Panc1 (cell line): ENCODE results near the gene BCO2. TPM values are rescaled to one million over a fixed set of nuclear protein-coding genes. Genes with fewer than 3 reads are reported as not detected.

Experiments
- ATAC-seq: fragments of 200-7000 bp; cut with Tn5 transposase; 2 replicates; pipeline ENCODE4 v1.9.1; 2020; ENCODE audit warnings: mild to moderate bottlenecking, moderate library complexity
- BruUV-seq: library from RNA; stranded (reverse); fragments of 400-500 nt; replicated peaks from 2 replicates; lab custom pipeline; 2021; lab: Mats Ljungman, UMichigan
- CTCF ChIA-PET: fragments of 300-600 bp; sonication (Branson Sonifier 250); formaldehyde crosslinking; loops from one replicate; lab custom pipeline; 2022; ENCODE audit warnings: antibody characterized with exemption; lab: Charles Lee
- POLR2A ChIA-PET: fragments of 300-600 bp; sonication (Branson Sonifier 250); formaldehyde crosslinking; loops from one replicate; lab custom pipeline; 2022; ENCODE audit warnings: antibody characterized with exemption; lab: Charles Lee
- DNase-seq: peaks from one replicate; pipeline ENCODE4 v3.0.0-alpha.2; 2010; ENCODE audit warnings: low read depth, low spot score
- H3K27ac ChIP-seq: 2 replicates; pipeline ENCODE4 v1.5.1; 2011; ENCODE audit warnings: mild to moderate bottlenecking, low read length, inconsistent platforms
- H3K27me3 ChIP-seq: fragments of 200-500 bp; sonication (Bioruptor generic); 2 replicates; pipeline ENCODE4 v1.6.0; 2014; ENCODE audit warnings: low read length, inconsistent platforms; ENCODE audit not compliant: control insufficient read depth, insufficient read depth
- H3K36me3 ChIP-seq: fragments of 200-500 bp; sonication (Bioruptor generic); 2 replicates; pipeline ENCODE4 v1.5.1; 2014; ENCODE audit warnings: inconsistent platforms, mild to moderate bottlenecking, low read length, moderate library complexity; ENCODE audit not compliant: control insufficient read depth, insufficient read depth
- H3K4me1 ChIP-seq: 2 replicates; pipeline ENCODE4 v1.5.1; 2011; ENCODE audit warnings: inconsistent platforms, mild to moderate bottlenecking, low read length, moderate library complexity; ENCODE audit not compliant: control insufficient read depth, insufficient read depth
- H3K4me3 ChIP-seq, 2 experiments: 2 replicates each; pipeline ENCODE4 v1.5.1; 2011 to 2012; ENCODE audit warnings: low read depth in 2 of 2, low read length in 2 of 2, mild to moderate bottlenecking in 2 of 2, inconsistent platforms in 1 of 2, moderate library complexity in 1 of 2
- H3K9me3 ChIP-seq: fragments of 200-500 bp; sonication (Bioruptor generic); 2 replicates; pipeline ENCODE4 v1.5.1; 2014; ENCODE audit warnings: low read depth, mild to moderate bottlenecking, inconsistent platforms, low read length, moderate library complexity; ENCODE audit not compliant: control insufficient read depth, insufficient read depth
- POLR2AphosphoS5 ChIP-seq: IDR thresholded peaks from 2 replicates; pipeline ENCODE4 v1.6.1; 2012; ENCODE audit warnings: mild to moderate bottlenecking, low read depth, low read length, moderate library complexity
- SIN3A ChIP-seq: IDR thresholded peaks from 2 replicates; pipeline ENCODE4 v1.6.1; 2012; ENCODE audit warnings: low read depth, mild to moderate bottlenecking, low read length, moderate library complexity, borderline replicate concordance; ENCODE audit not compliant: insufficient read depth
- TCF7L2 ChIP-seq: IDR thresholded peaks from 2 replicates; pipeline ENCODE4 v1.6.1; 2011; ENCODE audit warnings: mild to moderate bottlenecking, low read depth, low read length, inconsistent platforms
- in situ Hi-C: cut with HindIII; loops from 2 replicates; pipeline ENCODE4 v1.10.0; 2016; ENCODE audit warnings: low sequenced_read_pairs, low pct_unique_long_range_greater_than_20kb
- intact Hi-C: fragments of 100-400 bp; cut with micrococcal nuclease; formaldehyde crosslinking; loops from one replicate; pipeline ENCODE4 v1.10.0; 2022; ENCODE audit not compliant: unreplicated experiment
- total RNA-seq: library from RNA; stranded (reverse); gene quantifications from one replicate; pipeline ENCODE4 v1.2.1, GENCODE V29; 2021; ENCODE audit not compliant: unreplicated experiment
- TF ChIP-seq, protein P1 (sequence below), 2 experiments: IDR thresholded peaks; 2 replicates each; pipeline ENCODE4 v1.6.1; 2011 to 2012; ENCODE audit warnings: low read depth in 2 of 2, control low read depth in 1 of 2, low read length in 1 of 2, mild to moderate bottlenecking in 1 of 2, moderate library complexity in 1 of 2; ENCODE audit not compliant: insufficient read depth in 1 of 2
- TF ChIP-seq, protein P2 (sequence below): fragments of 450-650 bp; IDR thresholded peaks from 2 replicates; pipeline ENCODE4 v1.5.1; 2017; ENCODE audit warnings: mild to moderate bottlenecking

BCO2 gene
- total RNA-seq, 1 experiment from 2014 or later: 2.5 TPM

DNA sequence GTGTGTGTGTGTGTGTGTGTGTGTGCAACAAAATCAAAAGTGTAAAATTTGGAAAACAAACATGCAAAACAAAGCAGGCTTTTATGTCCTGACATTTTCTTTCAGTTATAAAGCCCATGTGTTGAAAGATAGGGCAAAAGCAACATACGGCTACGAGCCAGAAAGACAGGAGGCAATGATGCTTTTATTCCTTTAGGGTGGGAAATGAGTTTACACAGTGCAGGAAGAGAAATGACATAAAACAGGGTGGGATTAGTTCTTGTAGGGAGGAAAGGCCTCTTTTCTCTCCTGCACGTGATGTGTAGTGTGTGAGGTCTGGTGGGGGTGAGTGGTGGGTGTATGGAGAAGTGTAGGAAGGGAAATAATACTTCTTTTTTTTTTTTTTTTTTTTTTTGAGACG is 40.8 kb upstream of the BCO2 start:
- H3K4me1 ChIP-seq: no peaks in the 10 kb centered on the region
- no peak for TF ChIP-seq TCF7L2
- TF ChIP-seq SIN3A: no peak
- no peak for TF ChIP-seq POLR2AphosphoS5
- TF ChIP-seq, protein P1, sequence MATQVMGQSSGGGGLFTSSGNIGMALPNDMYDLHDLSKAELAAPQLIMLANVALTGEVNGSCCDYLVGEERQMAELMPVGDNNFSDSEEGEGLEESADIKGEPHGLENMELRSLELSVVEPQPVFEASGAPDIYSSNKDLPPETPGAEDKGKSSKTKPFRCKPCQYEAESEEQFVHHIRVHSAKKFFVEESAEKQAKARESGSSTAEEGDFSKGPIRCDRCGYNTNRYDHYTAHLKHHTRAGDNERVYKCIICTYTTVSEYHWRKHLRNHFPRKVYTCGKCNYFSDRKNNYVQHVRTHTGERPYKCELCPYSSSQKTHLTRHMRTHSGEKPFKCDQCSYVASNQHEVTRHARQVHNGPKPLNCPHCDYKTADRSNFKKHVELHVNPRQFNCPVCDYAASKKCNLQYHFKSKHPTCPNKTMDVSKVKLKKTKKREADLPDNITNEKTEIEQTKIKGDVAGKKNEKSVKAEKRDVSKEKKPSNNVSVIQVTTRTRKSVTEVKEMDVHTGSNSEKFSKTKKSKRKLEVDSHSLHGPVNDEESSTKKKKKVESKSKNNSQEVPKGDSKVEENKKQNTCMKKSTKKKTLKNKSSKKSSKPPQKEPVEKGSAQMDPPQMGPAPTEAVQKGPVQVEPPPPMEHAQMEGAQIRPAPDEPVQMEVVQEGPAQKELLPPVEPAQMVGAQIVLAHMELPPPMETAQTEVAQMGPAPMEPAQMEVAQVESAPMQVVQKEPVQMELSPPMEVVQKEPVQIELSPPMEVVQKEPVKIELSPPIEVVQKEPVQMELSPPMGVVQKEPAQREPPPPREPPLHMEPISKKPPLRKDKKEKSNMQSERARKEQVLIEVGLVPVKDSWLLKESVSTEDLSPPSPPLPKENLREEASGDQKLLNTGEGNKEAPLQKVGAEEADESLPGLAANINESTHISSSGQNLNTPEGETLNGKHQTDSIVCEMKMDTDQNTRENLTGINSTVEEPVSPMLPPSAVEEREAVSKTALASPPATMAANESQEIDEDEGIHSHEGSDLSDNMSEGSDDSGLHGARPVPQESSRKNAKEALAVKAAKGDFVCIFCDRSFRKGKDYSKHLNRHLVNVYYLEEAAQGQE (IDR thresholded peaks at IDR 0.05; ENCODE audit: insufficient read depth in 1 of 2, low read depth in 2 of 2, low read length in 1 of 2): no peak
- no peak overlapping the region for H3K4me3 ChIP-seq
- no TSS peak for BruUV-seq
- DNase-seq (no peak), ATAC-seq (no peak)
- no peaks in the 10 kb centered on the region for H3K9me3 ChIP-seq
- ChIA-PET CTCF (interaction anchor here (0.7 kb wide), 1 partner anchor 59 kb away, joined by 3 read pairs; no protein-coding TSS in a partner anchor), POLR2A (no interaction called here)
- intact Hi-C loops: no loop called here
- H3K36me3 ChIP-seq: no peaks in the 10 kb centered on the region
- in situ Hi-C loops: no loop called here
- H3K27ac ChIP-seq: no peak overlapping the region
- H3K27me3 ChIP-seq: no peaks in the 10 kb centered on the region

DNA sequence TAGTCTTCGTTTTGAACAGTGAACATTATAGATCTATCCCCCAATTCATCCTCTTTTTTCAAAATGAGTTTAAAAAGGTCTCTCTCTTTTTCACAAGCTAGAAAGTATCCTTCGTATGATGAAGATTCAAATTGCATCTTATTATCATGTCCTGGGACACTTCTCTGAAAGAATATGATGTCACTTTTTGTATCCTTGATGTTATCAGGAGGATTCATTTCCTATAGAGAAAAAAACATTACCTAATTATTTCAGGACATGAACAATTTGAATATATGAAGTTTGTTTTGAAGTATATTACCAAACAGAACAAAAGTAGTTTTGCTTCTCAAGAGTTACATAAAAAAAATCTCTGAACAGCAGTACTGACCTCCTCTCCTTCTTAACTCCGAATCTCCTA is 31.7 kb upstream of the BCO2 start:
- ATAC-seq (no peak), DNase-seq (no peak)
- no peak overlapping the region for H3K4me3 ChIP-seq
- ChIA-PET CTCF (no interaction called here), POLR2A (no interaction called here)
- H3K36me3 ChIP-seq: no peaks in the 10 kb centered on the region
- in situ Hi-C loops: no loop called here
- intact Hi-C loops: no loop called here
- no peak overlapping the region for H3K27ac ChIP-seq
- H3K4me1 ChIP-seq: no peaks in the 10 kb centered on the region
- no peaks in the 10 kb centered on the region for H3K27me3 ChIP-seq
- no peaks in the 10 kb centered on the region for H3K9me3 ChIP-seq
- TF ChIP-seq POLR2AphosphoS5 (no peak), TCF7L2 (no peak), SIN3A (no peak)
- TF ChIP-seq, protein P1 (IDR thresholded peaks at IDR 0.05; ENCODE audit: insufficient read depth in 1 of 2, low read depth in 2 of 2, low read length in 1 of 2): no peak
- TF ChIP-seq, protein P2, sequence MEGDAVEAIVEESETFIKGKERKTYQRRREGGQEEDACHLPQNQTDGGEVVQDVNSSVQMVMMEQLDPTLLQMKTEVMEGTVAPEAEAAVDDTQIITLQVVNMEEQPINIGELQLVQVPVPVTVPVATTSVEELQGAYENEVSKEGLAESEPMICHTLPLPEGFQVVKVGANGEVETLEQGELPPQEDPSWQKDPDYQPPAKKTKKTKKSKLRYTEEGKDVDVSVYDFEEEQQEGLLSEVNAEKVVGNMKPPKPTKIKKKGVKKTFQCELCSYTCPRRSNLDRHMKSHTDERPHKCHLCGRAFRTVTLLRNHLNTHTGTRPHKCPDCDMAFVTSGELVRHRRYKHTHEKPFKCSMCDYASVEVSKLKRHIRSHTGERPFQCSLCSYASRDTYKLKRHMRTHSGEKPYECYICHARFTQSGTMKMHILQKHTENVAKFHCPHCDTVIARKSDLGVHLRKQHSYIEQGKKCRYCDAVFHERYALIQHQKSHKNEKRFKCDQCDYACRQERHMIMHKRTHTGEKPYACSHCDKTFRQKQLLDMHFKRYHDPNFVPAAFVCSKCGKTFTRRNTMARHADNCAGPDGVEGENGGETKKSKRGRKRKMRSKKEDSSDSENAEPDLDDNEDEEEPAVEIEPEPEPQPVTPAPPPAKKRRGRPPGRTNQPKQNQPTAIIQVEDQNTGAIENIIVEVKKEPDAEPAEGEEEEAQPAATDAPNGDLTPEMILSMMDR: no peak
- TSS peak; percentile 80 for BruUV-seq
